Choroid plexus epithelial cell (primary cell): Measurements from ENCODE around the gene NOL4L.

Experiments
- DNase-seq: peaks from one replicate; pipeline ENCODE4 v3.0.0-alpha.2; 2010; ENCODE audit warnings: low read depth
- H3K4me3 ChIP-seq: 2 replicates; pipeline ENCODE4 v1.5.1; 2011; ENCODE audit warnings: low read depth, mild to moderate bottlenecking, control low read depth, low read length, moderate library complexity
- CTCF ChIP-seq: conservative IDR thresholded peaks from 2 replicates; pipeline ENCODE4 v1.5.1; 2011; ENCODE audit warnings: low read depth, mild to moderate bottlenecking, control low read depth, inconsistent platforms, low read length, moderate library complexity

The NOL4L gene

GRCh38 chr20:32575805-32576204 lies 9.3 kb downstream of the NOL4L start:
- no peak for TF ChIP-seq CTCF
- no peak for DNase-seq
- H3K4me3 ChIP-seq = no peak overlapping the region

GRCh38 chr20:32575227-32575581 lies 9.9 kb downstream of the NOL4L start:
- no peak overlapping the region for H3K4me3 ChIP-seq
- no peak for DNase-seq
- no peak for TF ChIP-seq CTCF

GRCh38 chr20:32574296-32575226 lies 10.6 kb downstream of the NOL4L start:
- no peak for TF ChIP-seq CTCF
- peak overlapping the region; percentile 10 for H3K4me3 ChIP-seq
- peak; percentile 99 for DNase-seq

GRCh38 chr20:32573167-32573851 lies 11.8 kb downstream of the NOL4L start:
- H3K4me3 ChIP-seq = no peak overlapping the region
- no peak for TF ChIP-seq CTCF
- no peak for DNase-seq

GRCh38 chr20:32572271-32572968 lies 12.7 kb downstream of the NOL4L start:
- DNase-seq = no peak
- TF ChIP-seq CTCF = no peak
- H3K4me3 ChIP-seq = no peak overlapping the region

- no peak for TF ChIP-seq CTCF
- no peak overlapping the region for H3K4me3 ChIP-seq
- DNase-seq = no peak
These were observed 13.6 kb downstream of the NOL4L start for GRCh38 chr20:32571566-32571965.
